ENCODE measurements around the gene SLC29A4. TPM values are rescaled to one million over a fixed set of nuclear protein-coding genes. Genes with fewer than 3 reads are reported as not detected.
"Not testable (repeated sequence)": the region's sequence is repeated elsewhere in the genome, so short reads cannot be mapped to it uniquely, and the experiment has no call there.

SLC29A4 gene
- total RNA-seq, 1 experiment from 2014 or later, result 38.9 TPM

- in situ Hi-C loops (cut with HindIII; ENCODE audit: low pct_unique_long_range_greater_than_20kb, low sequenced_read_pairs) (no loop called here), intact Hi-C loops (cut with micrococcal nuclease; ENCODE audit: unreplicated experiment) (no loop called here)
- H3K36me3 ChIP-seq (ENCODE audit: control insufficient read depth, insufficient read depth, low read length), result no peaks in the 10 kb centered on the region
- H3K4me1 ChIP-seq (ENCODE audit: control insufficient read depth, insufficient read depth, low read length), result peaks cover 8% of the 10 kb centered on the region
- H3K9me3 ChIP-seq (ENCODE audit: control insufficient read depth, insufficient read depth, low read depth, low read length), result no peaks in the 10 kb centered on the region
- no peaks in the 10 kb centered on the region for H3K27me3 ChIP-seq (ENCODE audit: control insufficient read depth, insufficient read depth, low read length)
- no peak for ATAC-seq
- TF ChIP-seq SIN3A (IDR thresholded peaks at IDR 0.05; ENCODE audit: borderline replicate concordance, insufficient read depth, low read depth, low read length) (no peak), TCF7L2 (IDR thresholded peaks at IDR 0.05; ENCODE audit: low read depth, low read length) (no peak), CTCF (IDR thresholded peaks at IDR 0.05) (no peak), REST (IDR thresholded peaks at IDR 0.05; ENCODE audit: insufficient read depth in 1 of 2, low read depth in 2 of 2, low read length in 1 of 2) (no peak), POLR2AphosphoS5 (IDR thresholded peaks at IDR 0.05; ENCODE audit: low read depth, low read length) (no peak)
- no peak overlapping the region for H3K4me3 ChIP-seq (ENCODE audit: low read depth in 2 of 2, low read length in 2 of 2)
- ChIA-PET POLR2A (interaction anchor here (0.7 kb wide), 1 partner anchor 44 kb away, joined by 4 read pairs; no protein-coding TSS in a partner anchor), CTCF (interaction anchor here (0.7 kb wide), 2 partner anchors 47 to 158 kb away, joined by 4 to 8 read pairs; no protein-coding TSS in a partner anchor)
- no peak overlapping the region for H3K27ac ChIP-seq (ENCODE audit: low read length)
- DNase-seq (ENCODE audit: low read depth, low spot score), result no peak
- no TSS peak for BruUV-seq (replicated peaks)
Observed at GRCh38 chr7:5286933-5287332, 4.2 kb downstream of the SLC29A4 start.

GRCh38 chr7:5287373-5287772 is 4.6 kb downstream of the SLC29A4 start:
- in situ Hi-C loops (cut with HindIII; ENCODE audit: low pct_unique_long_range_greater_than_20kb, low sequenced_read_pairs); ATAC-seq; H3K4me3 ChIP-seq (ENCODE audit: low read depth in 2 of 2, low read length in 2 of 2); H3K27me3 ChIP-seq (ENCODE audit: control insufficient read depth, insufficient read depth, low read length); BruUV-seq (replicated peaks); H3K36me3 ChIP-seq (ENCODE audit: control insufficient read depth, insufficient read depth, low read length); H3K27ac ChIP-seq (ENCODE audit: low read length); H3K9me3 ChIP-seq (ENCODE audit: control insufficient read depth, insufficient read depth, low read depth, low read length); H3K4me1 ChIP-seq (ENCODE audit: control insufficient read depth, insufficient read depth, low read length); DNase-seq (ENCODE audit: low read depth, low spot score); intact Hi-C loops (cut with micrococcal nuclease; ENCODE audit: unreplicated experiment): not testable (repeated sequence)
- ChIA-PET POLR2A (interaction anchor here (0.7 kb wide), 1 partner anchor 44 kb away, joined by 4 read pairs; no protein-coding TSS in a partner anchor), CTCF (interaction anchor here (0.7 kb wide), 2 partner anchors 40 to 158 kb away, joined by 4 to 8 read pairs; no protein-coding TSS in a partner anchor)

GRCh38 chr7:5287802-5288201 is 5.1 kb downstream of the SLC29A4 start:
- no peaks in the 10 kb centered on the region for H3K36me3 ChIP-seq (ENCODE audit: control insufficient read depth, insufficient read depth, low read length)
- in situ Hi-C loops (cut with HindIII; ENCODE audit: low pct_unique_long_range_greater_than_20kb, low sequenced_read_pairs) (no loop called here), intact Hi-C loops (cut with micrococcal nuclease; ENCODE audit: unreplicated experiment) (no loop called here)
- ATAC-seq (no peak), DNase-seq (ENCODE audit: low read depth, low spot score) (no peak)
- no peaks in the 10 kb centered on the region for H3K27me3 ChIP-seq (ENCODE audit: control insufficient read depth, insufficient read depth, low read length)
- no peaks in the 10 kb centered on the region for H3K9me3 ChIP-seq (ENCODE audit: control insufficient read depth, insufficient read depth, low read depth, low read length)
- ChIA-PET CTCF (interaction anchor here (0.7 kb wide), 1 partner anchor 41 kb away, joined by 4 read pairs; no protein-coding TSS in a partner anchor), POLR2A (no interaction called here)
- no peak for TF ChIP-seq POLR2AphosphoS5 (IDR thresholded peaks at IDR 0.05; ENCODE audit: low read depth, low read length)
- no peak for TF ChIP-seq REST (IDR thresholded peaks at IDR 0.05; ENCODE audit: insufficient read depth in 1 of 2, low read depth in 2 of 2, low read length in 1 of 2)
- no peak for TF ChIP-seq TCF7L2 (IDR thresholded peaks at IDR 0.05; ENCODE audit: low read depth, low read length)
- no peak for TF ChIP-seq SIN3A (IDR thresholded peaks at IDR 0.05; ENCODE audit: borderline replicate concordance, insufficient read depth, low read depth, low read length)
- no peak for TF ChIP-seq CTCF (IDR thresholded peaks at IDR 0.05)
- H3K27ac ChIP-seq (ENCODE audit: low read length), result no peak overlapping the region
- no TSS peak for BruUV-seq (replicated peaks)
- peaks cover 8% of the 10 kb centered on the region for H3K4me1 ChIP-seq (ENCODE audit: control insufficient read depth, insufficient read depth, low read length)
- no peak overlapping the region for H3K4me3 ChIP-seq (ENCODE audit: low read depth in 2 of 2, low read length in 2 of 2)
